Measurements from ENCODE around the gene PPM1F. TPM values are rescaled to one million over a fixed set of nuclear protein-coding genes. Genes with fewer than 3 reads are reported as not detected.

Gene PPM1F
- total and polyA plus RNA-seq, 2 donors (not counting 1 experiment from before 2014, with no cell fraction given): 12.5 to 37.0 TPM

GRCh38 chr22:21963790-21964211, 11.2 kb upstream of the PPM1F start:
- Histone ChIP-seq H3K4me3 (replicated peaks in 1 of 4; ENCODE audit: control extremely low read depth in 1 of 4, insufficient read depth in 1 of 4, low read depth in 3 of 4, low read length in 4 of 4) (no peak overlapping the region), H3K9me3 (ENCODE audit: control insufficient read depth, insufficient read depth, low read depth, low read length) (no peaks in the 10 kb centered on the region), H3K27me3 (ENCODE audit: control insufficient read depth, insufficient read depth, low read length) (no peaks in the 10 kb centered on the region), H4K20me1 (ENCODE audit: control insufficient read depth, extremely low read depth, insufficient read depth, low read length) (no peaks in the 10 kb centered on the region), H2AFZ (ENCODE audit: low read length) (no peak overlapping the region), H3K27ac (ENCODE audit: insufficient read depth, low read length) (no peak overlapping the region), H3K4me1 (ENCODE audit: control insufficient read depth, extremely low read depth, insufficient read depth, low read length) (no peaks in the 10 kb centered on the region), H3K79me2 (ENCODE audit: control insufficient read depth, insufficient read depth, low read length) (no peaks in the 10 kb centered on the region), H3K9ac (ENCODE audit: insufficient read depth, low read length) (no peak overlapping the region), H3K36me3 (ENCODE audit: control insufficient read depth, insufficient read depth, low read length) (peaks cover 47% of the 10 kb centered on the region), H3K4me2 (ENCODE audit: extremely low read depth, insufficient read depth, low read length) (no peak overlapping the region)
- no peak for TF ChIP-seq EZH2 (IDR thresholded peaks at IDR 0.05; ENCODE audit: low read length, missing control alignments)
- no peak for DNase-seq (ENCODE audit: low read depth in 2 of 2)

DNA sequence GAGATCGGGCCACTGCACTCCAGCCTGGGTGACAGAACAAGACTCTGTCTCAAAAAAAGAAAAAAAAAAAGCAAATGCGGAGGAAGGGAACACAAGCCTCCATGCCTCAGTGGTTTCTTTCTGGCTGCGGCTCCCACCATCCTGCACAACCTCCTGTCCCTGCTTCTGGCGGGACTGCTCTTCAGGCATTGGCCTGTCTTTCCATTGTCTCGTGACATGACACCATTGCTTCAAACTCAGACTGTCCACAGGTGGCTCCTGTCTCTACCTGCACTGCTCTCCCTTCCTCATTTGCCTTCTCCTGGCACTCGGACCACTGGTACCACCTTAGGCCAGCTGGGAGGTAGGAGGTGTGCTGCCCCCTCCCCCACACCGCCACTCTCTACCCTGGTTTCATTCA, 10.6 kb upstream of the PPM1F start:
- H3K27me3 ChIP-seq (ENCODE audit: control insufficient read depth, insufficient read depth, low read length): no peaks in the 10 kb centered on the region
- no peaks in the 10 kb centered on the region for H4K20me1 ChIP-seq (ENCODE audit: control insufficient read depth, extremely low read depth, insufficient read depth, low read length)
- TF ChIP-seq EZH2 (IDR thresholded peaks at IDR 0.05; ENCODE audit: low read length, missing control alignments): no peak
- TF ChIP-seq, protein P1, sequence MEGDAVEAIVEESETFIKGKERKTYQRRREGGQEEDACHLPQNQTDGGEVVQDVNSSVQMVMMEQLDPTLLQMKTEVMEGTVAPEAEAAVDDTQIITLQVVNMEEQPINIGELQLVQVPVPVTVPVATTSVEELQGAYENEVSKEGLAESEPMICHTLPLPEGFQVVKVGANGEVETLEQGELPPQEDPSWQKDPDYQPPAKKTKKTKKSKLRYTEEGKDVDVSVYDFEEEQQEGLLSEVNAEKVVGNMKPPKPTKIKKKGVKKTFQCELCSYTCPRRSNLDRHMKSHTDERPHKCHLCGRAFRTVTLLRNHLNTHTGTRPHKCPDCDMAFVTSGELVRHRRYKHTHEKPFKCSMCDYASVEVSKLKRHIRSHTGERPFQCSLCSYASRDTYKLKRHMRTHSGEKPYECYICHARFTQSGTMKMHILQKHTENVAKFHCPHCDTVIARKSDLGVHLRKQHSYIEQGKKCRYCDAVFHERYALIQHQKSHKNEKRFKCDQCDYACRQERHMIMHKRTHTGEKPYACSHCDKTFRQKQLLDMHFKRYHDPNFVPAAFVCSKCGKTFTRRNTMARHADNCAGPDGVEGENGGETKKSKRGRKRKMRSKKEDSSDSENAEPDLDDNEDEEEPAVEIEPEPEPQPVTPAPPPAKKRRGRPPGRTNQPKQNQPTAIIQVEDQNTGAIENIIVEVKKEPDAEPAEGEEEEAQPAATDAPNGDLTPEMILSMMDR (conservative IDR thresholded peaks at IDR 0.05 in 1 of 2, IDR thresholded peaks at IDR 0.05 in 1 of 2; ENCODE audit: low read depth in 1 of 2, low read length in 2 of 2): no peak
- no peak for DNase-seq (ENCODE audit: low read depth in 2 of 2)
- H3K4me3 ChIP-seq (replicated peaks in 1 of 4; ENCODE audit: control extremely low read depth in 1 of 4, insufficient read depth in 1 of 4, low read depth in 3 of 4, low read length in 4 of 4): no peak overlapping the region
- H3K9me3 ChIP-seq (ENCODE audit: control insufficient read depth, insufficient read depth, low read depth, low read length): no peaks in the 10 kb centered on the region
- no peak overlapping the region for H3K4me2 ChIP-seq (ENCODE audit: extremely low read depth, insufficient read depth, low read length)
- H3K27ac ChIP-seq (ENCODE audit: insufficient read depth, low read length): no peak overlapping the region
- peaks cover 48% of the 10 kb centered on the region for H3K36me3 ChIP-seq (ENCODE audit: control insufficient read depth, insufficient read depth, low read length)
- H3K9ac ChIP-seq (ENCODE audit: insufficient read depth, low read length): no peak overlapping the region
- H2AFZ ChIP-seq (ENCODE audit: low read length): no peak overlapping the region
- H3K4me1 ChIP-seq (ENCODE audit: control insufficient read depth, extremely low read depth, insufficient read depth, low read length): no peaks in the 10 kb centered on the region
- H3K79me2 ChIP-seq (ENCODE audit: control insufficient read depth, insufficient read depth, low read length): no peaks in the 10 kb centered on the region

DNA sequence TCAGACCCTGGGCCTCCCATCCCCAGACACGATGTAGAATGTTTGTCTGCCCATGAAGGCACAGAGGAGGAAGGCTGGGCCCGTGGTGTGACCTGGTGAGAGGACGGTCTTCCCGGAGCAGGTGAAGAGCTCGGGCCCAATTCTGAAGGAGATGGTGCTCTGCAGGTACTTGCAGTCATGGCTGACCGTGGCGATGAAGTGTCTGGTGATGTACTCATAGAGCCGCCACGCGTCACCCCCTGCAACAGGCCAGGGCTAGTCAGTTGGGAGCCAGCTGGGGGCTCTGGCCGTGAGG, 10.0 kb upstream of the PPM1F start:
- no peaks in the 10 kb centered on the region for H4K20me1 ChIP-seq (ENCODE audit: control insufficient read depth, extremely low read depth, insufficient read depth, low read length)
- TF ChIP-seq, protein P1 (conservative IDR thresholded peaks at IDR 0.05 in 1 of 2, IDR thresholded peaks at IDR 0.05 in 1 of 2; ENCODE audit: low read depth in 1 of 2, low read length in 2 of 2): no peak
- TF ChIP-seq EZH2 (IDR thresholded peaks at IDR 0.05; ENCODE audit: low read length, missing control alignments): no peak
- H3K9me3 ChIP-seq (ENCODE audit: control insufficient read depth, insufficient read depth, low read depth, low read length): no peaks in the 10 kb centered on the region
- no peak overlapping the region for H3K4me3 ChIP-seq (replicated peaks in 1 of 4; ENCODE audit: control extremely low read depth in 1 of 4, insufficient read depth in 1 of 4, low read depth in 3 of 4, low read length in 4 of 4)
- H3K36me3 ChIP-seq (ENCODE audit: control insufficient read depth, insufficient read depth, low read length): peaks cover 43% of the 10 kb centered on the region
- no peaks in the 10 kb centered on the region for H3K79me2 ChIP-seq (ENCODE audit: control insufficient read depth, insufficient read depth, low read length)
- no peak overlapping the region for H2AFZ ChIP-seq (ENCODE audit: low read length)
- no peak for DNase-seq (ENCODE audit: low read depth in 2 of 2)
- no peak overlapping the region for H3K9ac ChIP-seq (ENCODE audit: insufficient read depth, low read length)
- no peak overlapping the region for H3K27ac ChIP-seq (ENCODE audit: insufficient read depth, low read length)
- no peaks in the 10 kb centered on the region for H3K27me3 ChIP-seq (ENCODE audit: control insufficient read depth, insufficient read depth, low read length)
- H3K4me1 ChIP-seq (ENCODE audit: control insufficient read depth, extremely low read depth, insufficient read depth, low read length): no peaks in the 10 kb centered on the region
- H3K4me2 ChIP-seq (ENCODE audit: extremely low read depth, insufficient read depth, low read length): no peak overlapping the region
